ENCODE data around the gene CDH15.

Gene CDH15

GRCh38 chr16:89140981-89141883 is 30.3 kb upstream of the CDH15 start:
- no peak for DNase-seq

- DNase-seq: no peak
Observed at GRCh38 chr16:89141884-89142267, 29.7 kb upstream of the CDH15 start.

DNA sequence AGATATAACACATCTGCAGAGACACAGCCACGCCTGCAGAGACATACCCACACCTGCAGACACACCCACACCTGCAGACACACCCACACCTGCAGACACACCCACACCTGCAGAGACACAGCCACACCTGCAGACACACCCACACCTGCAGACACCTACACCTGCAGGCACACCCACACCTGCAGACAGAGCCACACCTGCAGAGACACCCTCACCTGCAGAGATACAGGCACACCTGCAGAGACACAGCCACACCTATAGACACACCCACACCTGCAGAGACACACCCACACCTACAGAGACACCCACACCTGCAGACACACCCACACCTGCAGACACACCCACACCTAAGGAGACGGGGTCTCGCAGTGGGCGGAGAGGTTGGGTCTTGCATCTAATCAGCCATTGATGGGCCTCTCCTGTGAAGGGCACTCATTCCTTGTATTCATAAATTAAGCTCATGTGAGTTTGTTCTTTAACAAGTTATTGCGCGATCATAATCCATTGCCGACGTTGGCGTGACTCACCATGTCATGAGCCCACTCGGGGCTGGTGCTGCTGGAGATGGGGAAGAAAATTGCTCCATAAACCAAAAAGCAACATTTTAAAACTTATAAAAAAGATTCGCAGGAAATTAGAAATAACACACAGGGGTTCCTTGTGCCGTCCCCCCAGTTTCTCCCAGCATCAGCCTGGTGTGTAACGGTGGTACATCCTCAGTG is 28.9 kb upstream of the CDH15 start:
- DNase-seq: no peak

GRCh38 chr16:89143201-89143741 is 28.3 kb upstream of the CDH15 start:
- no peak for DNase-seq

GRCh38 chr16:89143911-89144675 is 27.5 kb upstream of the CDH15 start:
- DNase-seq: no peak

DNA sequence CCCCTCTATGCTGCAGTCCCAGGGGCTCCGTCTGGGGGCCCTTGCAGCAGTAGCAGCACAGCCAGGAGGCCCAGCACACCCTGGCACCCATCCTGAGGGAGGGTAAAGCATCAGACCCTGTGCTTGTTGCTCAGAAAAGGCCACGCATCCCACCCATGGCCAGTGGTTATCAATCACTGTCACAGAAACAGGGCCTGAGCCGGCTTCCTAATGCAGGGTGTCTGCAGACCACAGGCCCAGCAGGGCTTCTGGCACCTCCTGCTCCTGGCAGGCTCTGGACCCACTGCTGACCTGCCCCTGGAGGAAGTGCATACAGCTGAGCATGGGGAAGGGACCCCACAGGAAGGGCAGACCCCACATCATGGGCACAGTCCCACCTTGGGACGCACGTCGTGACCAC is 26.9 kb upstream of the CDH15 start:
- DNase-seq: no peak

- DNase-seq: no peak
Observed at GRCh38 chr16:89145406-89146161, 26.0 kb upstream of the CDH15 start.

DNA sequence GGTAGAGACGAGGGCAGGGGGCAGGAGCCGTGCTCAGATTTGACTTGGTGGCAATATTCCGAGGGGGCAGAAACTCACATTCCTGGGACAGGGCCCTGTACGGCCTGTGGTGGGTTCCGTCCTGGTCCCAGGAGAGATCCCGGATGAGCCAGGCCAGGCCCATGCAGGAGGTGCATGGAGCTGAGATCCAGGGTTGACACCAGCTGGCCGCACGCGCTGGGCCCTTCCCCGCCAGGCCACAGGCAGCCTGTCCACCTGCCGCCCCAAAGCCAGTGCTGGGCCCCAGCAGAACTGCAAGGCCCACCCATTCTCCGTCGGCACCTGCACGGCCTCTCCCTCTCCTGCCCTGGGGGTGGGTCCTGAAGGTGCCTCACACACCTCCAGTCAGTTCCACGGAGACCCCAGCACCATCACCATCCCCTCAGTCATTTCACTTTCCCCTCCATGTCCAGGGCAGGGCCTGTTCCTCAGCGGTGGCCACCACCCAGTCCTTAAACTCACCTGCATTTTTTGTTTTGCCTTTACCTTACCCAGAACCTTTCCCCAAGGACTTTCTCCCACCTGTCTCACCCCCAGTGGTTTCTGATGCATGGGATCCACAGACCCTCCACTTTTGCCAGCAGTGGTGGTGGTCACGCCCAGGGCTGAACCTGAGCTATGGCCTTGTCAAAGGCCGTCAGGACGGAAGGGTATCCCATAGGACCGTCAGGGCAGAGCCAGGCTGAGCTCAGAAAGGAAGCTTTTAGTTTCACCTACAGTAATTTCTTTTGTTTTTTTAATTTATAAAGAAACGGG is 25.1 kb upstream of the CDH15 start:
- DNase-seq: no peak

DNA sequence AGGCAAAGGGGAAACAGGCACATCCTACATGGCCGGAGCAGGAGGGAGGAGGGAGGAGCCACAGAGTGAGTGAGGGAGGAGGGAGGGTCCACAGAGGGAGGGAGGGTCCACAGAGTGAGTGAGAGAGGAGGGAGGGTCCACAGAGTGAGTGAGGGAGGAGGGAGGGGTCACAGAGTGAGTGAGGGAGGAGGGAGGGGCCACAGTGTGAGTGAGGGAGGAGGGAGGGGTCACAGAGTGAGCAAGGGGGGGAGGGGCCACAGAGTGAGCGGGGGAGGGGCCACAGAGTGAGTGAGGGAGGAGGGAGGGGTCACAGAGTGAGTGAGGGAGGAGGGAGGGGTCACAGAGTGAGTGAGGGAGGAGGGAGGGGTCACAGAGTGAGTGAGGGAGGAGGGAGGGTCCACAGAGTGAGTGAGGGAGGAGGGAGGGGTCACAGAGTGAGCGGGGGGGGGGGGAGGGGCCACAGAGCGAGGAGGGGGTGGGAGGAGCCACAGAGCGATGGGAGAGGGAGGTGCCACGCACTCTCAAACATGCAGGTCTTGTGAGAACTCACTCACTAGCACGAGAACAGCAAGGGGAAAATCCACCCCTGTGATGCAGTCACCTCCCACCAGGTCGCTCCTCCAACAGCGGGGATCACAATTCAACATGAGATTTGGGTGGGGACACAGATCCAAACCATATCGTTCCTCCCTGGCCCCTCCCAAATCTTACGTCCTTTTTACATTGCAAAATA is 24.3 kb upstream of the CDH15 start:
- DNase-seq: no peak

- DNase-seq: no peak
Observed at GRCh38 chr16:89149386-89149785, 22.2 kb upstream of the CDH15 start.

DNA sequence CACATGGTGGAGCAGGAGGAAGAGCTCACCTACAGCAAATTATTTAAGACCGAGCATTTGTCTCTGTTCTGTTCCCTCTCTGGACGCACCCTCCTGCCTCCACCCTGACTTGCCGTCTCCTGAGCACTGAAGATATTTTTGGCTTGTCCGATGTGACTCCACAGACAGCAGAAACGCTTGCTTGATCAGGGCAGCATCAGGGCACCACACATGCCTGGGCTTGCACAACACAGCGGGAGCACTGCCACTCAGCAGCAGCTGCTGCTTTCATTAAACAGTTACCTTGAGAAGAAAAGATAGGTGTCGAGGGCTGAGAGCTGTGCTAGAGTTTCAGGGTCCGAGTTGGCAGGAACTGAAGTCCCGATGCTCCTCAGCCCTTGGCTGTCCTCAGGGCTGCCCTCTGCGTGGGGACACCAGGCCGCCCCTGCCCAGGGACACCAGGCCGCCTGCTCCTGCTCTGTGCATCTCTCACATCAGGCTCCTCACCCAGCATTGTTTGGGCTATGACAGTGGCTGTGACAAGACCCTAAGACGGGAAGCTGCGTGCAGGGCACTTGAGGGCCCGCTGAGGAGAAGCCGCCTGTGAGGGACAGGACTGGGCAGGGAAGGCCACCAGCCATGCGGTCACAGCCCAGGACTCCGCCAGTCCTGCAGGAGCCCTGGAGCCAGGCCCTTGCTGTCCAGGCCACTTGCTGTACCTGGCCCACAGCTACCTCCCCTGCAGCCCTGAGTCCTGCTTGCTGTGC is 21.3 kb upstream of the CDH15 start:
- DNase-seq: no peak

GRCh38 chr16:89150981-89151380 is 20.6 kb upstream of the CDH15 start:
- no peak for DNase-seq

DNA sequence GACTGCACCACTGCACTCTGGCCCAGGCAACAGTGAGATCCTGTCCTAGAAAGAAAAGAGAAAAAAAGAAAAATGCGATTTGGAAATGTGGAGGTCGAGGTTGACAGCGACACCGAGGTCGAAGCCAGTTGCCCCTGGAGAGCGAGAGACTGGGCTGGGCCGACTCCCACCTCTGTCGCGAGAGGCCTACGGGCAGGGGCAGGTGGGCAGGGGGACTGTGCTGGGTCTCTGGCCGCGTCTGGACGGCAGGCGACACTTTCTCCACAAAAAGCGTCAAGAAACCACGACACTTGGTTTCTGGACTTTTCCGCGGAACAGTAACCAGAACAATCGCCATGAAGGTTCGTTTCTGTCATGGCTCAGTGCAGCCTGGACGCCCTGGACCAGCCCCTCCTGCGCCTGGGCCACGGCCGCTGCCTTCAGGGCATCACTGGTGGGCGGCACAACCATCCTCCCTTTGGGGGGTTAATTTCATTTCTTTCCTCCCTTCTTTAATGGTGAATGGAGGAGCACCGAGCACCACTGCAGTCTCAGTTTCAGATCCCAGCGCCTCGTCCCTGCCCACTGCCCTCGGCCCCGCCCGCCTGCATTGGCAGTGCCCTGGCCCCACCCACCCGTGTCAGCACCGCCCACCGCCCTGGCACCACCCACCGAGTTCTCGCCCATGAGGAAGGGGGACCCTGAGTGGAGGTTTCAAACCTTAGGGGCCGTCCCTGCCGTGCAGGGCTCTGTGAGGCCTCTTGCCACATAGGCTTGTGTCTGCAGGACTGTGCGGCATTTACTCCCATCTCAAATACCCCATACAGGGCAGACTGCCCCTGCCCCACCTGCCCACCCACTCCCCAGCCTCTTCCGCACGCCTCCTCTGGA is 18.5 kb upstream of the CDH15 start:
- DNase-seq: no peak

GRCh38 chr16:89153848-89154271 is 17.7 kb upstream of the CDH15 start:
- no peak for DNase-seq

DNA sequence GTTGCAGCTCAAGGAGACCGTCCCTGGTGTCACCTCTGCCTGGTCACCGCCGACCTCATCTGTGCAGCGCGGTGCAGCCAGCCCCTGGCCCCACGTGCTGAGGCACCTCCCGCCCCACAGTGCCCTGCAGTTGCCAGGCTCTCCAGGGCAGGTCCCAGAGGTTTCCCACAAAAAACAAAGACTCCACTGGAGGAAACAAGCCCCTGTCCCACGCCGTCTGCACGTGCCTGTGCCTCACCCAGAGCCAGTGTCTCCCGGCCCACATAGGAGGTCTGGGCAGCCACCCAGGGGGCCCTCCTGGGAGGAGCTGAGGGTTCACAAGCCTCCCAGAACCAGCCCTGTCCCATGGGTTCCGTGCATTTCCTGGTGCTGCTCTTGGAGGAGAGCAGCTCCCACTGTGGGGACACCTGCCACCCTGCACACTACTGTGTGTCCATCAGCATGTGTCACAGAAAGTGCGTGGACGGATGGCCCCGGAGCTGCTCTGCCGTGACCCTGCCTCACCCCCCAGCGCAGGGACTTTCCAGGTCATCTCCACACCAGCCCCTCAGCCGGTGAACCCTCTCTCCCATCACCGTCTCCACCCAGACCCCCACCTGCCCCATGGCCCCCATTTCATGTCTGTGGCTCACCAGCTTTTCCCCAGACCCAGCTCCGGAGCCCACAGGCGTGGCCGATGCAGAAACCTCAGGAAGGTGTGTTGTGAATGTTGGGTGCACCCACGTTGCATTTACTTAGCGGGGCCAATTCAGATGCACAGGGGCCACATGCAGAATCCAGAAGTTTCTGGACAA is 17.0 kb upstream of the CDH15 start:
- no peak for DNase-seq

DNA sequence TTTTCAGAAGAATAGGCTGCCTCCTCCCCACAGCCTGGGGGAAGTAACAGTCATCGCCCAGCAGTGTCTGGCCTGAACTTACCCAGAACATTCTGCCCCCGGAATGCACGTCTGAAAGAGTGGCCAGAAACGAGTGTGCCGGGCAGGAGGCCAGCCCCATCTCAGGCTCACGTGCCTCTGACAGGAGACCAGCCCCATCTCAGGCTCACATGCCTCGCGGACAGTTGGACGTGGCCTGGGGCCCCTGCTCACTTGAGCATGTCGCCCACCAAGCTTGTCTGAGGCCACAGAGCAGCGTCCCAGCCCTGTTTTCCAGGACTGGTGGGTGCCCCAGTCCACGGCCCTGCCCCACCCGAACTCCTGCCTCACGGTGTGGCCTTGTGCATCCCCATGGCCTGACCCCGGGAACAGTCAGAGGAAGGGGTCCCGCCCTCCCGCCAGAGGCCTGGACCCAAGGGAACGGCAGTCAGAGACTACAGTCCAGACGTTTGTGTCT is 16.3 kb upstream of the CDH15 start:
- DNase-seq: no peak

- no peak for DNase-seq
Observed at GRCh38 chr16:89155851-89156739, 15.5 kb upstream of the CDH15 start.
